T follicular helper cell (primary cell): ENCODE measurements around the gene C5AR2.
"Not testable (repeated sequence)": the region's sequence is repeated elsewhere in the genome, so short reads cannot be mapped to it uniquely, and the experiment has no call there.

Source experiments
- DNase-seq: peaks from one replicate; pipeline ENCODE4 v3.0.0-alpha.2; 2020; ENCODE audit warnings: low read depth
- total RNA-seq, 2 experiments: gene quantifications; one replicate each; lab custom pipeline; 2026; lab: John Stamatoyannopoulos, UW

The C5AR2 gene
- 0 to 0.30 reads per million in 2 experiments for total RNA-seq

- DNase-seq, result no peak
Measured at GRCh38 chr19:47331931-47332547, at the start of gene C5AR2. Gene C5AR2, plus strand, starts transcription at chr19:47332175. Its CDS starts 8,625 bp downstream, at chr19:47340800.

- no peak for DNase-seq
Measured at GRCh38 chr19:47283405-47284059, 48.4 kb upstream of the C5AR2 start.

GRCh38 chr19:47284324-47284899, 47.6 kb upstream of the C5AR2 start:
- peak; percentile 18 for DNase-seq

- DNase-seq, result peak; percentile 68
Measured at GRCh38 chr19:47296036-47296435, 35.9 kb upstream of the C5AR2 start.

GRCh38 chr19:47300867-47301266, 31.1 kb upstream of the C5AR2 start:
- DNase-seq, result not testable (repeated sequence)

GRCh38 chr19:47302249-47302648, 29.7 kb upstream of the C5AR2 start:
- DNase-seq, result no peak

GRCh38 chr19:47303966-47304365, 28.0 kb upstream of the C5AR2 start:
- DNase-seq, result no peak

GRCh38 chr19:47305309-47305751, 26.6 kb upstream of the C5AR2 start:
- peak; percentile 49 for DNase-seq

GRCh38 chr19:47306303-47306702, 25.7 kb upstream of the C5AR2 start:
- no peak for DNase-seq

- DNase-seq, result no peak
Measured at GRCh38 chr19:47309038-47309437, 22.9 kb upstream of the C5AR2 start.

GRCh38 chr19:47309608-47310007, 22.4 kb upstream of the C5AR2 start, which contains the start of gene C5AR1:
Gene C5AR1, plus strand, starts transcription at chr19:47309861. Its CDS starts 35 bp downstream, at chr19:47309896.
- DNase-seq, result no peak

- no peak for DNase-seq
Measured at GRCh38 chr19:47310323-47310722, 21.7 kb upstream of the C5AR2 start.

- DNase-seq, result no peak
Measured at GRCh38 chr19:47310819-47311218, 21.2 kb upstream of the C5AR2 start.

- no peak for DNase-seq
Measured at GRCh38 chr19:47312366-47313006, 19.5 kb upstream of the C5AR2 start.

GRCh38 chr19:47313754-47314295, 18.1 kb upstream of the C5AR2 start:
- DNase-seq, result no peak

GRCh38 chr19:47315125-47315821, 16.7 kb upstream of the C5AR2 start:
- DNase-seq, result no peak

- no peak for DNase-seq
Measured at GRCh38 chr19:47316513-47316912, 15.5 kb upstream of the C5AR2 start.

GRCh38 chr19:47319923-47320871, 11.8 kb upstream of the C5AR2 start:
- no peak for DNase-seq

- DNase-seq, result no peak
Measured at GRCh38 chr19:47321630-47322029, 10.3 kb upstream of the C5AR2 start.

- no peak for DNase-seq
Measured at GRCh38 chr19:47322058-47322457, 9.9 kb upstream of the C5AR2 start.

GRCh38 chr19:47323409-47323808, 8.6 kb upstream of the C5AR2 start:
- no peak for DNase-seq
